HepG2 (cell line): ENCODE measurements around the gene SEMA5B. TPM values are rescaled to one million over a fixed set of nuclear protein-coding genes. Genes with fewer than 3 reads are reported as not detected.

Source experiments
- ATAC-seq: fragments of 200-7000 bp; cut with Tn5 transposase; 3 replicates; pipeline ENCODE4 v1.9.1; 2020; ENCODE audit warnings: mild to moderate bottlenecking, moderate library complexity
- BruUV-seq: library from RNA; stranded (reverse); fragments of 400-500 nt; replicated peaks from 2 replicates; lab custom pipeline; 2021; lab: Mats Ljungman, UMichigan
- CTCF ChIA-PET: fragments of 300-600 bp; formaldehyde crosslinking; extraction: SDS; loops from one replicate; lab custom pipeline; 2021; ENCODE audit warnings: low total read pairs, inconsistent platforms, low intra/inter-chr PET ratio; lab: Yijun Ruan, JAX
- POLR2A ChIA-PET: fragments of 350-600 bp; sonication (Branson Sonifier 250); formaldehyde crosslinking; loops from one replicate; lab custom pipeline; 2020; ENCODE audit warnings: antibody characterized with exemption, inconsistent platforms; lab: Yijun Ruan, JAX
- DNase-seq: peaks from one replicate; pipeline ENCODE4 v3.0.0-alpha.2; 2015; ENCODE audit warnings: low spot score
- FAIRE-seq: peaks from 3 replicates; lab custom pipeline; 2011; peaks lifted over from hg19 to GRCh38; lab: Jason Lieb, UNC
- H2AFZ ChIP-seq: one replicate; pipeline ENCODE4 v1.6.1; 2011; ENCODE audit warnings: low read length, inconsistent platforms
- H3K27ac ChIP-seq: fragments of 300-600 bp; 3 replicates; pipeline ENCODE4 v1.8.0; 2011; ENCODE audit warnings: mixed run types, mild to moderate bottlenecking, mixed read lengths, low read length, inconsistent platforms; ENCODE audit not compliant: insufficient read depth; ENCODE audit errors: extremely low read length
- H3K27me3 ChIP-seq, 2 experiments: fragments of 200-600 bp in 1 of 2; 2 replicates in 1 of 2; 3 replicates in 1 of 2; pipeline versions ENCODE4 v1.6.0 to v1.8.0; 2011; ENCODE audit warnings: low read length in 2 of 2, mild to moderate bottlenecking in 2 of 2, moderate library complexity in 2 of 2, inconsistent platforms in 1 of 2; ENCODE audit not compliant: insufficient read depth in 2 of 2, control insufficient read depth in 1 of 2
- H3K36me3 ChIP-seq, 2 experiments: fragments of 200-600 bp in 1 of 2; replicated peaks in 1 of 2; 2 replicates in 1 of 2; 3 replicates in 1 of 2; pipeline versions ENCODE4 v1.5.1 to v1.8.0; 2011; ENCODE audit warnings: low read length in 2 of 2, inconsistent platforms in 1 of 2; ENCODE audit not compliant: insufficient read depth in 2 of 2, control insufficient read depth in 1 of 2
- H3K4me1 ChIP-seq: 2 replicates; pipeline ENCODE4 v1.5.1; 2012; ENCODE audit warnings: low read length, inconsistent platforms; ENCODE audit not compliant: insufficient read depth
- H3K4me2 ChIP-seq: 2 replicates; pipeline ENCODE4 v1.6.0; 2011; ENCODE audit warnings: low read depth, low read length, inconsistent platforms
- H3K4me3 ChIP-seq, 3 experiments: fragments of 200-600 bp in 1 of 3; sonication (generic), shearing (Covaris generic) in 1 of 3; replicated peaks in 1 of 3; 2 replicates each; pipeline ENCODE4 v1.5.1; 2011 to 2016; ENCODE audit warnings: low read length in 3 of 3, inconsistent platforms in 2 of 3, low read depth in 2 of 3, mild to moderate bottlenecking in 2 of 3, control low read depth in 1 of 3, mixed read lengths in 1 of 3; ENCODE audit not compliant: insufficient read depth in 1 of 3
- H3K79me2 ChIP-seq: one replicate; pipeline ENCODE4 v1.6.1; 2011; ENCODE audit warnings: low read length, inconsistent platforms; ENCODE audit not compliant: insufficient read depth
- H3K9ac ChIP-seq: 2 replicates; pipeline ENCODE4 v1.6.0; 2011; ENCODE audit warnings: mild to moderate bottlenecking, low read depth, low read length, inconsistent platforms; ENCODE audit not compliant: insufficient read depth
- H3K9me3 ChIP-seq: 2 replicates; pipeline ENCODE4 v1.5.1; 2012; ENCODE audit warnings: mild to moderate bottlenecking, low read length
- H4K20me1 ChIP-seq: 2 replicates; pipeline ENCODE4 v1.6.0; 2011; ENCODE audit warnings: inconsistent platforms, mild to moderate bottlenecking, low read length, moderate library complexity; ENCODE audit not compliant: insufficient read depth
- ETV6 ChIP-seq: sonication (generic); formaldehyde crosslinking; conservative IDR thresholded peaks from 2 replicates; pipeline ENCODE4 v1.4.0; 2020; ENCODE audit warnings: missing genetic modification reagents
- HNF1A ChIP-seq, 2 experiments: sonication (generic) in 1 of 2; formaldehyde crosslinking in 1 of 2; IDR thresholded peaks; 2 replicates each; pipeline versions ENCODE4 v1.4.0 to v1.6.1; 2016 to 2020; ENCODE audit warnings: borderline replicate concordance in 1 of 2, low read depth in 1 of 2, mild to moderate bottlenecking in 1 of 2, missing genetic modification reagents in 1 of 2
- HOXA9 ChIP-seq: sonication (generic); formaldehyde crosslinking; IDR thresholded peaks from 2 replicates; pipeline ENCODE4 v1.8.1; 2022; ENCODE audit warnings: missing genetic modification reagents, mild to moderate bottlenecking, moderate library complexity, borderline replicate concordance
- ISL2 ChIP-seq: sonication (generic); formaldehyde crosslinking; IDR thresholded peaks from 2 replicates; pipeline ENCODE4 v1.5.0; 2020; ENCODE audit warnings: missing genetic modification reagents
- MAFG ChIP-seq: sonication (generic); formaldehyde crosslinking; IDR thresholded peaks from 2 replicates; pipeline ENCODE4 v1.5.1; 2020; ENCODE audit warnings: mild to moderate bottlenecking, missing genetic modification reagents
- MLLT10 ChIP-seq: sonication (generic); formaldehyde crosslinking; IDR thresholded peaks from 2 replicates; pipeline ENCODE4 v1.4.0; 2020; ENCODE audit warnings: missing genetic modification reagents
- RBFOX2 ChIP-seq: fragments of 200-400 bp; formaldehyde crosslinking; IDR thresholded peaks from 2 replicates; pipeline ENCODE4 v1.6.1; 2017; ENCODE audit warnings: low read depth, mild to moderate bottlenecking, low read length
- SPEN ChIP-seq: sonication (generic); formaldehyde crosslinking; IDR thresholded peaks from 2 replicates; pipeline ENCODE4 v1.5.1; 2020; ENCODE audit warnings: low read depth, mild to moderate bottlenecking, missing genetic modification reagents
- TCF7L2 ChIP-seq: IDR thresholded peaks from 2 replicates; pipeline ENCODE4 v1.6.1; 2011; ENCODE audit warnings: mild to moderate bottlenecking, low read depth, low read length, moderate library complexity
- TOPORS ChIP-seq: sonication (generic); formaldehyde crosslinking; IDR thresholded peaks from 2 replicates; pipeline ENCODE4 v1.8.0; 2023; ENCODE audit warnings: mild to moderate bottlenecking, missing genetic modification reagents
- ZKSCAN8 ChIP-seq: IDR thresholded peaks from 2 replicates; pipeline ENCODE4 v1.6.1; 2016; ENCODE audit warnings: borderline replicate concordance, missing genetic modification reagents, missing compliant biosample characterization
- ZNF180 ChIP-seq: sonication (generic); formaldehyde crosslinking; IDR thresholded peaks from 2 replicates; pipeline ENCODE4 v1.4.0; 2020; ENCODE audit warnings: low read depth, missing genetic modification reagents, borderline replicate concordance
- ZNF292 ChIP-seq: sonication (generic); formaldehyde crosslinking; IDR thresholded peaks from 2 replicates; pipeline ENCODE4 v1.8.1; 2022; ENCODE audit warnings: mild to moderate bottlenecking, low read depth, missing genetic modification reagents, borderline replicate concordance
- ZNF335 ChIP-seq: sonication (generic); formaldehyde crosslinking; IDR thresholded peaks from 2 replicates; pipeline ENCODE4 v1.4.0; 2020; ENCODE audit warnings: missing genetic modification reagents
- ZNF672 ChIP-seq: sonication (generic); formaldehyde crosslinking; IDR thresholded peaks from 2 replicates; pipeline ENCODE4 v1.8.1; 2022; ENCODE audit warnings: missing genetic modification reagents
- ZNF879 ChIP-seq: sonication (generic); formaldehyde crosslinking; IDR thresholded peaks from 2 replicates; pipeline ENCODE4 v1.8.1; 2023; ENCODE audit warnings: missing genetic modification reagents
- WGBS: methylation state at CpG from one replicate; pipeline ENCODE4 v1.1.6; 2017; ENCODE audit warnings: low lambda C conversion rate; 5-methylcytosine and 5-hydroxymethylcytosine counted together
- in situ Hi-C: cut with HindIII; loops from 2 replicates; pipeline ENCODE4 v1.10.0; 2017; ENCODE audit warnings: low pct_unique_long_range_greater_than_20kb; ENCODE audit not compliant: extremely low pct_ligation_motif_present
- intact Hi-C: fragments of 100-400 bp; cut with micrococcal nuclease; formaldehyde crosslinking; loops from one replicate; pipeline ENCODE4 v1.10.0; 2022; ENCODE audit not compliant: unreplicated experiment
- polyA plus RNA-seq, 8 experiments: library from polyadenylated mRNA; depleted of rRNA in 3 of 8; stranded (reverse) in 7 of 8; unstranded in 1 of 8; fragments of >200 nt; fragmentation: Illumina TruSeq in 4 of 8; extraction: Trizol in 4 of 8; gene quantifications; 2 replicates each; pipeline versions ENCODE4 v1.2.1 to v1.2.3, GENCODE V29; 2011 to 2016; ENCODE audit warnings: low read depth in 4 of 8, missing spikeins in 1 of 8, mixed read lengths in 1 of 8; ENCODE audit not compliant: insufficient read depth in 1 of 8
- total RNA-seq, 5 experiments: library from RNA; depleted of rRNA; stranded (reverse); fragments of >200 nt; fragmentation: Illumina TruSeq; extraction: Trizol; gene quantifications; 2 replicates each; pipeline ENCODE4 v1.2.3, GENCODE V29; 2016; ENCODE audit warnings: low read depth in 1 of 5
- TF ChIP-seq, protein P1 (sequence below): sonication (generic); formaldehyde crosslinking; IDR thresholded peaks from 2 replicates; pipeline ENCODE4 v1.5.1; 2020; ENCODE audit warnings: mild to moderate bottlenecking, missing genetic modification reagents, borderline replicate concordance

Gene SEMA5B
- total and polyA plus RNA-seq, 2 of the 13 experiments (the other 11 are each of a cell fraction or from before 2014, with no cell fraction given) = not detected

DNA sequence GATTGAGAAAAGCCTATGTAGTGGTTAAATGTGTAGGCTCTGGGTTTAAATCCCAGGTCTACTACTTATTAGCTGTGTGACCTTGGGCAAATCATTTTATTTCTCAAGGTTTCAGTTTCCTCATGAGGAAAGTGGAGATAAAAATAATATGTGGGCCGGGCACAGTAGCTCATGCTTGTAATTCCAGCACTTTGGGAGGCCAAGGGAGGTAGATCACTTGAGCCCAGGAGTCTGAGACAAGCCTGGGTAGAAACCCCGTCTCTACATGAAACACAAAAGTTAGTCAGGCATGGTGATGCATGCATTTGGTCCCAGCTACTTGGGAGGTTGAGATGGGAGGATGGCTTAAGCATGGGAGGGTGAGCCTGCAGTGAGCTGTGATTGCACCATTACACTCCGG, 8.4 kb downstream of the SEMA5B start:
- no peak overlapping the region for H3K27ac ChIP-seq
- 2% methylated on average over 3 of the region's 3 CpGs for whole genome bisulfite sequencing
- no peak overlapping the region for H3K4me2 ChIP-seq
- no TSS peak for BruUV-seq
- in situ Hi-C loops = no loop called here
- ATAC-seq (no peak), FAIRE-seq (no peak), DNase-seq (no peak)
- H3K36me3 ChIP-seq = no peaks in the 10 kb centered on the region
- peaks cover 5 to 71% of the 10 kb centered on the region in 2 experiments for H3K27me3 ChIP-seq
- ChIA-PET POLR2A (no interaction called here), CTCF (no interaction called here)
- H2AFZ ChIP-seq = no peak overlapping the region
- H3K9me3 ChIP-seq = no peaks in the 10 kb centered on the region
- TF ChIP-seq, protein P1, sequence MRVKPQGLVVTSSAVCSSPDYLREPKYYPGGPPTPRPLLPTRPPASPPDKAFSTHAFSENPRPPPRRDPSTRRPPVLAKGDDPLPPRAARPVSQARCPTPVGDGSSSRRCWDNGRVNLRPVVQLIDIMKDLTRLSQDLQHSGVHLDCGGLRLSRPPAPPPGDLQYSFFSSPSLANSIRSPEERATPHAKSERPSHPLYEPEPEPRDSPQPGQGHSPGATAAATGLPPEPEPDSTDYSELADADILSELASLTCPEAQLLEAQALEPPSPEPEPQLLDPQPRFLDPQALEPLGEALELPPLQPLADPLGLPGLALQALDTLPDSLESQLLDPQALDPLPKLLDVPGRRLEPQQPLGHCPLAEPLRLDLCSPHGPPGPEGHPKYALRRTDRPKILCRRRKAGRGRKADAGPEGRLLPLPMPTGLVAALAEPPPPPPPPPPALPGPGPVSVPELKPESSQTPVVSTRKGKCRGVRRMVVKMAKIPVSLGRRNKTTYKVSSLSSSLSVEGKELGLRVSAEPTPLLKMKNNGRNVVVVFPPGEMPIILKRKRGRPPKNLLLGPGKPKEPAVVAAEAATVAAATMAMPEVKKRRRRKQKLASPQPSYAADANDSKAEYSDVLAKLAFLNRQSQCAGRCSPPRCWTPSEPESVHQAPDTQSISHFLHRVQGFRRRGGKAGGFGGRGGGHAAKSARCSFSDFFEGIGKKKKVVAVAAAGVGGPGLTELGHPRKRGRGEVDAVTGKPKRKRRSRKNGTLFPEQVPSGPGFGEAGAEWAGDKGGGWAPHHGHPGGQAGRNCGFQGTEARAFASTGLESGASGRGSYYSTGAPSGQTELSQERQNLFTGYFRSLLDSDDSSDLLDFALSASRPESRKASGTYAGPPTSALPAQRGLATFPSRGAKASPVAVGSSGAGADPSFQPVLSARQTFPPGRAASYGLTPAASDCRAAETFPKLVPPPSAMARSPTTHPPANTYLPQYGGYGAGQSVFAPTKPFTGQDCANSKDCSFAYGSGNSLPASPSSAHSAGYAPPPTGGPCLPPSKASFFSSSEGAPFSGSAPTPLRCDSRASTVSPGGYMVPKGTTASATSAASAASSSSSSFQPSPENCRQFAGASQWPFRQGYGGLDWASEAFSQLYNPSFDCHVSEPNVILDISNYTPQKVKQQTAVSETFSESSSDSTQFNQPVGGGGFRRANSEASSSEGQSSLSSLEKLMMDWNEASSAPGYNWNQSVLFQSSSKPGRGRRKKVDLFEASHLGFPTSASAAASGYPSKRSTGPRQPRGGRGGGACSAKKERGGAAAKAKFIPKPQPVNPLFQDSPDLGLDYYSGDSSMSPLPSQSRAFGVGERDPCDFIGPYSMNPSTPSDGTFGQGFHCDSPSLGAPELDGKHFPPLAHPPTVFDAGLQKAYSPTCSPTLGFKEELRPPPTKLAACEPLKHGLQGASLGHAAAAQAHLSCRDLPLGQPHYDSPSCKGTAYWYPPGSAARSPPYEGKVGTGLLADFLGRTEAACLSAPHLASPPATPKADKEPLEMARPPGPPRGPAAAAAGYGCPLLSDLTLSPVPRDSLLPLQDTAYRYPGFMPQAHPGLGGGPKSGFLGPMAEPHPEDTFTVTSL (CRISPR knock-in tag) = no peak
- no peak for TF ChIP-seq HOXA9
- no peak for TF ChIP-seq MAFG
- no peak for TF ChIP-seq ZNF879 (CRISPR knock-in tag)
- no peak for TF ChIP-seq SPEN (CRISPR knock-in tag)
- TF ChIP-seq RBFOX2 = no peak
- TF ChIP-seq ZKSCAN8 (CRISPR knock-in tag) = no peak
- no peak for TF ChIP-seq ZNF672 (CRISPR knock-in tag)
- no peak for TF ChIP-seq ISL2 (CRISPR knock-in tag)
- TF ChIP-seq ZNF335 = no peak
- no peak for TF ChIP-seq ZNF292 (CRISPR knock-in tag)
- no peak for TF ChIP-seq TOPORS (CRISPR knock-in tag)
- no peak for TF ChIP-seq ETV6 (CRISPR knock-in tag)
- TF ChIP-seq HNF1A (IDR thresholded peaks at IDR 0.05; ENCODE audit: low read depth) = no peak
- TF ChIP-seq HNF1A (CRISPR knock-in tag; IDR thresholded peaks at IDR 0.05; ENCODE audit: borderline replicate concordance) = no peak
- TF ChIP-seq ZNF180 (CRISPR knock-in tag) = no peak
- TF ChIP-seq TCF7L2 = no peak
- TF ChIP-seq MLLT10 (CRISPR knock-in tag) = no peak
- H3K4me3 ChIP-seq = no peak overlapping the region
- no peaks in the 10 kb centered on the region for H3K79me2 ChIP-seq
- H4K20me1 ChIP-seq = no peaks in the 10 kb centered on the region
- H3K9ac ChIP-seq = no peak overlapping the region
- intact Hi-C loops = no loop called here
- no peaks in the 10 kb centered on the region for H3K4me1 ChIP-seq
